CD4-positive, alpha-beta T cell treated with Interleukin-17A for 4 hours (primary cell): ENCODE results near the gene NIPA2.
"Not testable (repeated sequence)": the region's sequence is repeated elsewhere in the genome, so short reads cannot be mapped to it uniquely, and the experiment has no call there.

Experiments
- DNase-seq: peaks from one replicate; pipeline ENCODE4 v3.0.0-alpha.2; 2020; ENCODE audit warnings: mixed read lengths

Gene NIPA2

DNA sequence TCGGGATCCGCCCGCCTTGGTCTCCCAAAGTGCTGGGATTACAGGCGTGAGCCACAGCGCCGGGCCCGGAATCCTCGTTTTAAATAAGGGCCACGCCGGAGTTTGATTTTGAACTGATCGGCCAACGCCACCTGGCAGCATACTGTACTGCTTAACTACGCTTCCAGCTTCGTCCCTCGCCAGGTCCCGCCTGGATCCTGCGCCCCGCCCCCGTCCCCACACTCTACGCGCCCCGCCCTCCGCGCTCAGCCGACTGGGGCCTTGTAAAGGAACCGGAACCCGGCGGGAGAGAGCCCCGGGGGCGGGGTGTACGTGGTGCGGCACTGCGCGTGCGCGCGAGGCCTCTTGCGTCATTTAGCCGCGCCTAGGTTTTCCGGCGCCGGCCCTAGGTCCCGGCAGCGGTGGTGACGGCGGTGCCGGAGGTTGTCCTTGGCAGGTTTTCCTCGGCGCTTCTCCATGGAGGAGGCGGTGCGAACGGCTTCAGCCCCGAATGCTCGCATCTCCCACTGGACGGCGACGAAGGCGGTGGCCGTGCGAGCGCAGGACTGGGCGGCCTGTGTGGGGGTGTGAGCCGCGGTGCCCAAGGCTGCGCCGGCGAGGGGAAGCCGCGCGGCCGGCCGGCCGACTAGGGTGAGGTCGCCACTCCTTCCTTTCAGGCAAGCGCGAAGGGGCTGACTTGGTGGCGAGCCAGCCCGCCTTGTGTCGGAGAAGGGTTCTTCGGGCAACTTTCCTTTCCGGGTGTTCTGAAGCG, at the start of gene NIPA2:
NIPA2 (plus strand) TSS at position 375 of the 751 bp plus-strand sequence. CDS start 13,066 bp downstream, outside the sequence.
- peak; percentile 99 for DNase-seq

DNA sequence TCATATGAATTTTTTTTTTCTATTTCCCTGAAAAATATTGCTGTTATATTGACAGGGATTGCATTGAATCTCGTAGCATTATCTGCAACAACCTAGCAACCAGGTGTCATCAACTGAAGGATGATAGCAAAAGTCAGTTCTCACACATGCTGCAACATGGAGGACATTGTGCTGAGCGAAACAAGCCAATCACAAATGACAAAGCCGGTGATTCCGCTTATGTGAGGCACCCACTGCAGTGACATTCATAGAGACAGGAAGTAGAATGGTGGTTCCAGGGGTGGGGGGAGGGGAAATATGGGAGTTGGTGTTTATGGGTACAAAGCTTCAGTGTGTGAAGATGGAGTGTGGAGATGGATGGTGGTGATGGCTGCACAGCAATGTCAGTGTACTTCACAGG, 44.4 kb upstream of the NIPA2 start:
- no peak for DNase-seq

DNA sequence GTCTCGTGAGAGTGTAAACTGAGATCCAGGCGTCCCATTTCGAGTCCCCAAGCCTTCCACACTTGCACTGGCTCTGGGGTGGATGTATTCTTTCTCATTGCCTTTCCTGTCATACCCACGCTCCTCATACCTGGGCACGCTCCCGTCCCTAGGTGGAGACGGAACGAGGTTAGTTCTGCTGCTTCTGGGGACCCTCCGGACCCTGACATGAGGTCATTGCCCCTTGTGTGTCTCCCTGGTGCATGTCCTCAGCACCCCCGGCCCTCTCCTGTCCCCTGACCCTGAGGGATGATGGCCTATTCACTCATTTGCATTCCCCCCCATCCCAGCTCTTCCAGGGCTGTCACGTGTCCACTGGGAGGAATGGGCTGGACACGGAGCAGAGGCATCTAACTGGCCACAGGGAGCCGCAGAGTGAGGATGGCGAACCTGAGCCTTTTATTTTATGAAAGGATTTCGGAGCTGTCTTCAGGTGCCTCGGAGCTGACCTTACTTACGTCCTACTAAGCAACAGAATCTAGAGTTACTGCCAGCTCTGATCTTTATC, 43.8 kb upstream of the NIPA2 start:
- DNase-seq: no peak

DNA sequence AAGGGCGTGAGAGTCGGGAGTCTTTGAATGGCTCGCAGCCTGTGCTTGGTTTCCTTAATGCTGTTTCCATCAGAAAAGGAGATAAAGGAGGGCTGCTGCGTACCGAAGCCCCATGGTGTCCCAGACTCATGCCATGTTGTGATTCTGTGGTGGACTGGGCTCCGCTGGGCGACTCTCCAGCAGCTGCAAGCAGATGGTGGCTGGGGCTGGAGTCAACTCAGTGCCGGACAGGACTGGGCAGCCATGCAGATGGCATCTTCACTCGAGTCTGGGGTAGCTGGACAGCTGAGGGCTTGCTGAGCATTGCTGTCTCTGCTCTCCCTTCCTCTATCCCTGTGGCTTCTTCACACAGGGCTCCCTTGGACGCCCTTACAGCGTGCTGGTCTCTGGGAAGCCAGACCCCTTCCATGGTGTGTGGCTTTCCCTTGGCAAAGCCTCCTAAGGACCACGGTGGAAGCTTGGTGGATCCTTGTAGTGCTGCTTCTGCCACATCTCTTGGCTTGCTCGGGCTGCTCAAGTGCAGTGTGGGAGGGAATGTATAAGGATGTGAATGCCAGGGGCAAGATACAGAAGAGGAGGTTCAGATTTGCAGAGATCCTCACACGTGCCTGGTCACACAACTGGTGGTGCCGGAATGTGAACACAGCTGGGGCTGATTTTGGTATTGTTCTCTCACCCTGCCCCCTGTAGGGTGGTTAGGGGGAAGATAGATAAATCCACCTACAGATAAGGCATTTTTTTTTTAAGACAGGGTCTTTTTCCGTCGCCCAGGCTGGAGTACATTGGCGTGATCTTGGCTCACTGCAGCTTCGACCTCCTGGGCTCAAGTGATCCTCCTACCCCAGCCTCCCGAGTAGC, 43.0 kb upstream of the NIPA2 start:
- DNase-seq: no peak

DNA sequence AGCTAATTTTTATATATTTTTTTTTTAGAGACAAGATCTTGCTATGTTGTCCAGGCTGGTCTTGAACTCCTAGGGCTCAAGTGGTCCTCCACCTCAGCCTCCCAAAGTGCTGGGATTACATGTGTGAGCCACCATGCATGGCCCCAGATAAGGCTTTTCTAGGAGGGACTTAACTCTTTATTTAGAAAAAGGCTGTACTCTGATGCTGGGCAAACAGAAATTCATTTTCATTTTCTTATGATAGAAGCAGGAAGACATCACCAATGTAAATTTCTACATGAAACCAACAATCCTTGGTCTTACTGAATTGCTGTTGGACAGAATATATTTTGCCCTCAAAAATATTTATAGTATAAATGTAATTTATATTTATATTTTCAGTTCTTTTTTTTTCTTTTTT, 42.4 kb upstream of the NIPA2 start:
- no peak for DNase-seq

DNA sequence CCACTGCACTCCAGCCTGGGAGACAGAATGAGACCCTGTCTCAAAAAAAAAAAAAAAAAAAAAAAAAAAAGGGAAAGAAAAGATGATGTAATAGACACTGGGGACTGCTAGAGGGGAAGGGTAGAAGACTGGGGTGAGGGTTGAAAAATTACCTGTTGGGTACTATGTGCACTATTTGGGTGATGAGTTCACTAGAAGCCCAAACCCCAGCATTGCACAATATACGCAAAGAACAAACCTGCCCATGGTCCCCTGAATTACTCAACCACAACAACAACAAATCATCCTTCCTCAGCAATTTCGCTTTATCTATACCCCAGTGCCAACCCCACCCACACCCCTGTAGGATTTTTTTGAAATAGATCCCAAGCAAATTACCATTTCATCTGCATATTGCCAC, 38.6 kb upstream of the NIPA2 start:
- no peak for DNase-seq

DNA sequence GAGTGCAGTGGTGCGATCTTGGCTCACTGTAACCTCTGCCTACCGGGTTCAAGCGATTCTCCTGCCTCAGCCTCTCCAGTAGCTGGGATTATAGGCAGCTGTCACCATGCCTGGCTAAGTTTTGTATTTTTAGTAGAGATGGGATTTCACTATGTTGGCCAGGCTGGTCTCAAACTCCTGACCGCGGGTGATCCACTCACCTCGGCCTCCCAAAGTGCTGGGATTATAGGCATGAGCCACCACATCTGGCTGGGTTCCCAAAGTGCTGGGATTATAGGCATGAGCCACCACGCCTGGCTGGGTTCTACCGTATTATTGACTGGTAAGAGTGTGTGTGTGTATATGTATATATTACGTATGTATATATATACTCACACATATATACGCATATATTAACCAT, 35.5 kb upstream of the NIPA2 start:
- not testable (repeated sequence) for DNase-seq

DNA sequence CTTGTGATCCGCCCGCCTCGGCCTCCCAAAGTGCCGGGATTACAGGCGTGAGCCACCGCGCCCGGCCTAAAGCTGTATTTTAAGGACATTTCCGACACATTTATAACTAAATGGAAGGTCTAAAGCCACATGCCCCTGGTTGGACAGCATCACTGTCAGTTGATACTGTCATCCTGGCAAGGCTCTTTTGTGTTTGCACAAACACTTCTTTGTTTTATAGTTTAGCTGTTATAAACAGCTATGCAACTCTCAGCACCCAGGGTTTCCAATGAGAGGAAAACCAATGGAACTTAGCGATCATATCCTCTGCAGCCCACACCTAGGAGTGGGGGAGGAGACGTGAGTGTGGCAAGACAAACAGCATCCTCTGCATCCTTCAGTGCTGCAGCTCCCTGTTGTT, 32.3 kb upstream of the NIPA2 start:
- DNase-seq: no peak

DNA sequence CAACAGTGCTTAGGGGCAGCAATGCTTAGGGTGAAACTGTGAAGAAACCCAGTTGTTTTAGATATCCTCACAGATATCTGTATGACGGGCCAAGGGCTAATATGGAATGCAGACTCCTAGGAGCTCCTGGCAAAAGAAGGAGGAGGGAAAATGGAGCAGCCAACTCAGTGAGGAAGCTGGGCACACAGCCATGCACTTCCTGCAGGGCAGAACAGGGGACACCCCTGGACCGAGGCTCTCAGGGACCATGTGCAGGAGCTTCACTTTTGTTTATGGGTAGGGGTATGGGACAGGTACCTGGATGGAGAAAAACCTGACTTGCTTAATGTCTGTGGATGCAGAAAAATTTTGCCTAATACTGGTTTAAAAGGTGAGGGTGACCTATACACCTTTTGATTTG, 31.8 kb upstream of the NIPA2 start:
- DNase-seq: no peak

DNA sequence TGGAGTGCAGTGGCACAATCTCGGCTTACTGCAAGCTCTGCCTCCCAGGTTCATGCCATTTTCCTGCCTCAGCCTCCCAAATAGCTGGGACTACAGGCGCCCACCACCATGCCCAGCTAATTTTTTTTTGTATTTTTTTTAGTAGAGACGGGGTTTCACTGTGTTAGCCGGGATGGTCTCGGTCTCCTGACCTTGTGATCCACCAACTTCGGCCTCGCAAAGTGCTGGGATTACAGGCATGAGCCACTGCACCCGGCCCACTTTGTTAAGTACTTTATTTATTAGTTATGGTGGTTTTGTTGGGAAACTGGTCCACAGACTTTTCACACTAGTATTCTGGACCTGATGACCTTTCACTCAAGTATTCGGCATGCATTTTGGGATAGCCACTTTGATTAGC, 30.6 kb upstream of the NIPA2 start:
- not testable (repeated sequence) for DNase-seq

DNA sequence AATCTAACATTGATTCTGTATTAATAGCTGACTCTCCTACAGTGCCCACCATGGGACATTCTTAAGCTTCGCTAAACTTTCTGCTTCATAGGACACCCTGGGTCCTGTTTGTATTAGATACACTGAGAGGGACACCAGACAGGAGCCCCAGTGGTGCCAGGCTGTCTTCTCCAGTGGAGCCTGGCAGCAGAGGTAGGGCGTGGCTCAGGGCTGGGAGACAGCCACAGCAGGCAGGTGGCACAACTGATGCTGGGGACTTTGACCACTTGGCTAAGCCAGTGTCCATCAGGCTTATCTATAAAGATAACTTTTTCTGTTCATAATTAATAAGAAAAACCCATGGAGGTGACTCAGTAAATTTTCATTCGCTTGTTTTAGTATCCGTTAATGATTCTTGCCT, 30.2 kb upstream of the NIPA2 start:
- DNase-seq: no peak

DNA sequence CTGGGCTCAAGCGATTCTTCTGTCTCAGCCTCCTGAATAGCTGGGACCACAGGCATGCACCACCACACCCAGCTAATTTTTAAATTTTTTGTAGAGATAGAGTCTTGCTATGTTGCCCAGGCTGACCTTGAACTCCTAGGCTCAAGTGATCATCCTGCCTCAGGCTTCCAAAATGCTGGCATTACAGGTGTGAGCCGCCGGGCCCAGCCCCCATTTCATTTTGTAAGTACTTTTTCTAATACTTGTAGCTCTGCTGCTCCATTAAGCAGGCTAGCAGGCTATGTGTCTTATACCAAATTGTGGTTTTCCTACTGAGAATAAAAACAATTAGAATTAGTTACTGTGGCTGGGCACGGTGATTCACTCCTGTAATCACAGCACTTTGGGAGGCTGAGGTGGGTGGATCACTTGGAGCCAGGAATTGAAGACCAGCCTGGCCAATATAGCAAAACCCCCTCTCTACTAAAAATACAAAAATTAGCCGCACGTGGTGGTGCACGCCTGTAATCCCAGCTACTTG, 29.6 kb upstream of the NIPA2 start:
- no peak for DNase-seq

DNA sequence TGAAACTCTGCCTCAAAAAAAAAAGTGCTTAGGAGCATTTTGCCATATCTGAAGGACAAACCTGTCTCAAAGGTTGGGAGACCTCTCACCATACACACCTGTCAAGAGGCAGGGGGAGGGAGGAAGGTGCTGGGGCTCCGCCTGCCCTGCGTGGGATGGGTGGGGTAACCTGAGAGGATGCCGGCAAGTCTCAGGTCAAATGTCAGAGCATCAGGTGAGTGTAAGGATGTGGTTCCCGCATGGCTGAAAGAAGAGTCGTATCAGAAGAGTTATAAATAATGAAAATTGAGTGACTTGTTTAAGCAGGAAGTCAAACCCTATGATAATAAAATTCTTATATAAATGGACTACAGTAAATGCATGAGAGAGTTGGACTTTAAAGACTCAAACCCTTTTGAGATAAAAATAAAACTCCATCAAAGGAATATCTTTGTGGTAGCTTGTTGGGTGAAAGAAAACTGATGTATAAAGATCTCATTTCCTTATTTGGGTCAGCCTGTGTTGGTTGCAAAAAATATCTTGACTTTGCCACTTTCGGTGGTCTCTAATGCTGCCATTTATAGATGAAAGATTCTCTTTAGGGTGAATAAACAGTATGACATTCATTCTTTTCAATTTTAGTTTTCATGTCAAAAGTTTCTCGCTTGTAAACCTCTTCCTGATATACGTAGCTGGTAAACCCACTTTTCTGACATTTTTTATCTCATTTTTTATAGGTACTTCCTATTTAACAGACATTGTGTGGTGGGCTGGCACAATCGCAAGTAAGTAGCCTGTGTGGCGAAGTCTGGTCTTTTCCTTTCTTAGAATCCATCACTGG, 28.2 kb upstream of the NIPA2 start:
- DNase-seq: no peak

DNA sequence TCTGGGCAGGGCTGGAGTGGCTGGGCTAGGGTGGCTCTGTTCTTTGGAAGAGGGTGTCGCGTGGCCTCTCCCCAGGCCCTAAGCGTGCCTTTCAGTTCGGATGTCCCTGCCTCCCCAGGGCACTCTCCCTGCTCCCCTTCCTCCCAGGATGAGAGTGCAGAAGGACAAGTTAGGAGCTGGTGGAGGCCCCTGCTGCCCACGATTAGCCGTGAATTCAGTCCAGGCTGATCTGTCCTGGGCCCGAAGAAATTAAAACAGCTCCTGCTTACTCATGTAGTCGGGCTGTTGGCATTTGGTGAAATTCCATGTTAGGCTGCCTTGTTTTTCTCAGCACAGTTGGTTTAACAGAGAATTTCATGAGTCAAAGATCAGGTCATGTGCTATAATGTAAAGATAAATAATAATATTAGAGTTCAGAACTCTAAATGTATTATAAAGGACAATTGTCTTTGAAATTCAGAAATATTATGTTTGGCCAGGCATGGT, 27.6 kb upstream of the NIPA2 start:
- no peak for DNase-seq

DNA sequence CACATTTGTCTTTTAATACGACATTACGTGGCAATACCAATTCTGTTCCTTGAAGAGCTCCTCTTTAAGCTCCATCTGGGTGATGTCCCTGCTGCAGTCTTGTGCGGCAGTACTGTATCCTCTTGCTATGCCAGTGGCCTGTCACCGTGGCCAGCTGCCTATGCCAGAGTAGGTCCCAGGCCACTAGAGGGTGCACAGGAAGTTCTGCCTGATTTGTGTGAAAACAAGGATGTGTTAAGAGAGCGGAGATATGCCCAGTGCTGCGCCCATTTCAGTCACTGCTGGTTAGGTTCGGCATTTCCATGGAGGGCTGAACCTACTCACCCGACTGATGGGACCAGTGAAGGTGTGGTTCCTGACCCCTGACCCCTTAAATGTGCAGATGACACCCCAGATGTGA, 26.8 kb upstream of the NIPA2 start:
- peak; percentile 25 for DNase-seq

DNA sequence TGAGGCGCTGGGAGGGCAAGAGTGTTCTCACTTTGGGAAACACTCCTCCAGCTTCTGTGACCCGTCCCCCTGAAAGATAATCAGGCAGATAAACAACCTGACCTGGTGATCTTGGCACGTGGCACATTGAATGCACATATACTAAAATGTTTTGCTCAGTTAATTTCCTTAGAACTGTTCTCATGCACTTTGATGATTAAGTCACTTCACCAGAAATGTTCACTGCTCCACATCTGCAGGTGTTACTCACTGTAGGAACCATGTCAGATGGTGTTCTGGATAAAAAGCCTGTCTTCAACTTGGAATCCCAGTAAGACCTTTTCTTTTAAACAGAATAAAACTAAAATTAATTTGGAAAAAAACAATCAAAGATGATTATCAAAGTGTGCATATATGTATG, 24.6 kb upstream of the NIPA2 start:
- no peak for DNase-seq

DNA sequence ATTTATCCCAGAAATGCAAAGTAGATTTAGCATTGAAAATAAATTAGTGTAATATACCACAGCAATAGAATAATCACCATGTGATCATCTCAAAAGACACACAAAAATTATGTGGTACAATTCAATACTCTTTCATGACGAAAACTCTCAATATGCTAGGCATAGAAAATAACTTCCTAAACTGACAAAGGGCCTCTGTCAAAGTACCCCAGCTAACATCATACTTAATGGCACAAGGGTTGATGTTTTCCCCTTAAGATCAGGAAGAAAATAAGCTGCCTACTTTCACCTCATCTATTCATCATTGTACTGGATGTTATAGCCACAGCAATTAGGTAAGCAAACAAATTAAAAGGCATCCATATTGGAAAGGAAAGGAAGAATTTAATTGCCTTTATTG, 22.7 kb upstream of the NIPA2 start:
- DNase-seq: no peak

DNA sequence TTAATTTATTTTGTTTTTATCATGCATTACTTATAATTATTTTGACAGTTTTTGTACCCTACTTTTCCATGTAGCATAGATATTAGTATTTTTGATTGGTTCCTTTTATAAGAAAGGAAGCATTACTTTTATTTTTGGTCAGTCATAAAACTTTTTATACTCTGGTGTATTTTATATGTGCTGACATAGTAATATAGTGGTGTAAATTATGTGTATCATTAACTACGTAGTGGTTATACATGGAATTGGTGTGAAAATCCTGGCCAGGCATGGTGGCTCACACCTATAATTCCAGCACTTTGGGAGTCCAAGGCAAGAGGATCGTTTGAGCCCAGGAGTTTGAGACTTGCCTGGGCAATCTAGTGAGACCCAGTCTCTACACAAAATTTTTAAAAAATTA, 18.8 kb upstream of the NIPA2 start:
- no peak for DNase-seq

DNA sequence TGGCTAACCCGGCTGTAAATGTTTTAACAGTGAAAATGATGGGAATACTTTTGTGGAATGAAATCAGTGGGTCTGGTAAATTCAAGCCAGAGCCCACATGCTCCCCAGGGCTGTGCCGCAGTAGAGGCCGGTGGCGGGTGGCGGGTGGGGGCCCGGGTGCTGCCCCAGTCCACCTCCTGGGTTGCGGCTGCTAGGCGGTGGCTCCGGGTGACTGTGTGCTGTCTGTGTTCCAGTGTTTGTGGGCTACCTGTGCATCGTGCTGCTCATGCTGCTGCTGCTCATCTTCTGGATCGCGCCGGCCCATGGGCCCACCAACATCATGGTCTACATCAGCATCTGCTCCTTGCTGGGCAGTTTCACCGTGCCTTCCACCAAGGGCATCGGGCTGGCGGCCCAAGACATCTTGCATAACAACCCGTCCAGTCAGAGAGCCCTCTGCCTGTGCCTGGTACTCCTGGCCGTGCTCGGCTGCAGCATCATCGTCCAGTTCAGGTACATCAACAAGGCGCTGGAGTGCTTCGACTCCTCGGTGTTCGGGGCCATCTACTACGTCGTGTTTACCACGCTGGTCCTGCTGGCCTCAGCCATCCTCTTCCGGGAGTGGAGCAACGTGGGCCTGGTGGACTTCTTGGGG, 14.9 kb upstream of the NIPA2 start:
- no peak for DNase-seq

DNA sequence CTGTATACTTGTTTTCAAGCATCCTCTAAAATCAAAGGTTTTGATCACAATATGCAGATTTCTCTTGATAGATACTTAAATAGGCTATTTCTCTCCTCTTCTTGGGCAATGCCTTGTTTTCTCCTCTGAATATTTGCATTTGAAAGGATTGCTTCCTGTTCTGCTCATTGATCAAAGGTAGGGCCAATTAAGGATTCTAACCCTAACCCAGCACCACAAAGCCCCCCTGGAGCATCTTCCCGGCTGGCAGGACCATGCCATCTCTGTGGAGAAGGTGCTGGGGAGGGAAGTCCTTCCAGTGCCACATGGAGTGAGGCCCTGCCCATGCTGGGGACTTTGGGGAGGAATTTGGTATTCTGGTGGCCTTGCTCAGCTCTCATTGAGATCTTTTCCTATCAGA, 11.3 kb upstream of the NIPA2 start:
- DNase-seq: no peak

DNA sequence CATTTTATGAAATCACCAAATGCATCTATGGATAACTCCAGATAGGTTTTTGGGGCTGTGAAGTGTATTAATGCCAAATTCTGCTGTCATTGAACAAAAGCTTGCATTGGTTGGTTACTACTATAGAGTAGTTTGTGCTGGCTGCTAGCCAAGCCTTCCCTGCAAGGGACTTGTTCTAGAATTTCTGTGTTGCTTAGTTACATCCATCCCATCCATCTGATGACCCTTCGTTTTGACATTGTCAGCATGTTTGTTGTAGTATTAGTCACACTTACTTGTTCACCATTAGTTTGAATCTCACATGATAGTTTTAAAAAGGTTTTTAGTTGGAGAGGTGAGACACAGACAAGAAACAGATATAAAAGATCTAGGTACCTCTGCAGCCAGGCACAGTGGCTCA, 7.0 kb upstream of the NIPA2 start:
- no peak for DNase-seq

DNA sequence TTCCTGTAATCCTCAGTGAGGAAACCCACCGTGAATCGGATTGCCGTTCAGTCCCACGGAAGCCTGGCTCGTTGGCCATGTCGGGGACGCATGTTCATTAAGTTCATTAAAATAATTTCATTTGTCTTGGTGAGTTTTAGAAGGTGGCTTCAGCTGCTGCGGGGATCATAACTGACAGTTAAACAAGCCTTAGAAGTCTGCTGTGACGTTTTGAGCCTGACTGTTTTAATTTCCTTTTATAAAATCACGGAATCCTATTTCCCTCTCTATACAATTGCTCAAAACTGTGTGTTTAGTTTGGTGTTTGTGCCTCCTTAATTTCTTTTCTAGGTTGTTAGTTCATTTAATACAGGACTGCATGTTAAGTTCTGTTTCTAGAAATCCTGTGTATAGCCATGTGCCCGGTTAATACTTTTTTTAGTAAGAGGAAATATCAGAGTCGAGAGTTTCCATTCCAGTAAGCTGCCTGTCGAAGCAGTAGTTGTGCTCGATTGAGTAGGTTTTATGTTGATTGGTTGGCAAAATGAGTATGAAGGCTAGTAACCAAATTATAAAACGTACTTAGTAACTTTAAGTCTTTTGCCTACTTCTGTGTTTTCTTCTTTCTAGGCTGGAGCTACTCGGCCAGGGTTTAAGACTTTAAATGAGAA, 705 bp downstream of the NIPA2 start:
- DNase-seq: no peak
